HFFc6 (cell line): ENCODE data around the gene PLXNA4. TPM values are rescaled to one million over a fixed set of nuclear protein-coding genes. Genes with fewer than 3 reads are reported as not detected.

Experiments
- DNase-seq: peaks from one replicate; pipeline ENCODE4 v3.0.0-alpha.2; 2018
- H3K27ac Mint-ChIP-seq: 2 replicates; pipeline ENCODE4 v1.8.0; 2020; ENCODE audit warnings: mild to moderate bottlenecking, mixed read lengths
- H3K27me3 Mint-ChIP-seq: 2 replicates; pipeline ENCODE4 v1.8.0; 2021; ENCODE audit warnings: mild to moderate bottlenecking, moderate library complexity, mixed read lengths; ENCODE audit not compliant: insufficient read depth
- H3K36me3 Mint-ChIP-seq: 2 replicates; pipeline ENCODE4 v1.8.0; 2021; ENCODE audit warnings: low read depth, mixed read lengths
- H3K4me1 Mint-ChIP-seq: 2 replicates; pipeline ENCODE4 v1.8.0; 2020; ENCODE audit warnings: low read depth, mixed read lengths
- H3K4me3 Mint-ChIP-seq: 2 replicates; pipeline ENCODE4 v1.8.0; 2020; ENCODE audit warnings: mild to moderate bottlenecking, moderate library complexity, mixed read lengths
- H3K9me3 Mint-ChIP-seq: 2 replicates; pipeline ENCODE4 v1.8.0; 2020; ENCODE audit warnings: mild to moderate bottlenecking, mixed read lengths
- total RNA-seq, 6 experiments: library from RNA; stranded (reverse); fragmentation: NEBNext Ultra II Directional; extraction: Animal tissue kit (Norgen Biotek cat#: 25700); gene quantifications; 2 replicates in 1 of 6; 3 replicates in 5 of 6; pipeline ENCODE4 v1.2.3, GENCODE V29; 2021
- TF ChIP-seq, protein P1 (sequence below): fragments of 200-600 bp; sonication (generic); IDR thresholded peaks from 2 replicates; pipeline ENCODE4 v1.5.0; 2021; ENCODE audit warnings: antibody characterized with exemption, mild to moderate bottlenecking

The PLXNA4 gene
- total RNA-seq, 6 experiments from 2014 or later = 0.02 to 0.14 (median 0.05) TPM; not detected in 2

DNA sequence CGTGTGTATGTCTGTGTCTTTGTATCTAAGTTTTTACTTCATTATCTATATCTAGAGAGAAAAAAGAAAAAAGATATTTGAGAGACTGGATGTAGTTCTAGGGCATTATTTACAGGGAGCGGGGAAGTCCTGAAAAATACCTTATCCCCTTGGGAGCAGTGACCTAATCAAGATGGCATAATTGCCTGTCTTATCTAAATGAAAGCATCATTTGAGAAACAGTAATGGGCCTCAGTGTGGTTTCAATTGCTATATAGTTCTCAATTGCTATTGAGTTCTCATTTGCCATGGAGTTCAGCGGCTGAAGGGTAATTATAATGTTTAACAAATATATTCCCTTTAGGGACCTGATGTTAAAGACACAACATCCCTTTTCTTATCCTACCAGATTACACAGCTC, 216.5 kb downstream of the PLXNA4 start:
- Mint-ChIP-seq H3K27me3 (peaks cover 22% of the 10 kb centered on the region), H3K4me3 (no peak overlapping the region)

DNA sequence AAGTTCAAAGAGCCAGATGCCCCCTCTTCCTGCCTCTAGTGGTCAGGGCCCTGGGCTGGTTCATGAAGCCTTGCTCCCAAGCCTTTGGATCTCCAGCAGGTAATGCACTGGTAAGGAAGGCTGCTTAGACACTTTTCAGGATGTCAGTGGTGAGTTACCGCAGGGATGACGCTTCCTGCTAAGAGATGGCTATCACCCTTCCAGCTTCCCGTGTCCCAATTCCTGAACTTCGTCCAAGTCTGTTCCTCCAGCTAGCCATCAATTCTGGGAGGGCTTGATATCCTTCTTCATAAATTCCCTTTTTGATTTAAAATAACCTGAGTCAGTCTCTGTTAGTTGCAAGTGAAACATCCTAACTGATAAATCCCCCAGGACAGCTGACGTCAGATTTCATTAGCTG, 221.2 kb downstream of the PLXNA4 start:
- no peaks in the 10 kb centered on the region for H3K36me3 Mint-ChIP-seq
- peaks cover 37% of the 10 kb centered on the region for H3K27me3 Mint-ChIP-seq
- H3K9me3 Mint-ChIP-seq = no peaks in the 10 kb centered on the region
- no peak overlapping the region for H3K27ac Mint-ChIP-seq
- H3K4me1 Mint-ChIP-seq = no peaks in the 10 kb centered on the region
- H3K4me3 Mint-ChIP-seq = no peak overlapping the region
- DNase-seq = no peak
- TF ChIP-seq, protein P1, sequence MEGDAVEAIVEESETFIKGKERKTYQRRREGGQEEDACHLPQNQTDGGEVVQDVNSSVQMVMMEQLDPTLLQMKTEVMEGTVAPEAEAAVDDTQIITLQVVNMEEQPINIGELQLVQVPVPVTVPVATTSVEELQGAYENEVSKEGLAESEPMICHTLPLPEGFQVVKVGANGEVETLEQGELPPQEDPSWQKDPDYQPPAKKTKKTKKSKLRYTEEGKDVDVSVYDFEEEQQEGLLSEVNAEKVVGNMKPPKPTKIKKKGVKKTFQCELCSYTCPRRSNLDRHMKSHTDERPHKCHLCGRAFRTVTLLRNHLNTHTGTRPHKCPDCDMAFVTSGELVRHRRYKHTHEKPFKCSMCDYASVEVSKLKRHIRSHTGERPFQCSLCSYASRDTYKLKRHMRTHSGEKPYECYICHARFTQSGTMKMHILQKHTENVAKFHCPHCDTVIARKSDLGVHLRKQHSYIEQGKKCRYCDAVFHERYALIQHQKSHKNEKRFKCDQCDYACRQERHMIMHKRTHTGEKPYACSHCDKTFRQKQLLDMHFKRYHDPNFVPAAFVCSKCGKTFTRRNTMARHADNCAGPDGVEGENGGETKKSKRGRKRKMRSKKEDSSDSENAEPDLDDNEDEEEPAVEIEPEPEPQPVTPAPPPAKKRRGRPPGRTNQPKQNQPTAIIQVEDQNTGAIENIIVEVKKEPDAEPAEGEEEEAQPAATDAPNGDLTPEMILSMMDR = no peak

More for the DNA sequence above, 216.5 kb downstream of the PLXNA4 start:
- H3K9me3 Mint-ChIP-seq = no peaks in the 10 kb centered on the region
- no peaks in the 10 kb centered on the region for H3K36me3 Mint-ChIP-seq
- no peak overlapping the region for H3K27ac Mint-ChIP-seq
- H3K4me1 Mint-ChIP-seq = no peaks in the 10 kb centered on the region
- DNase-seq = no peak
- TF ChIP-seq, protein P1 = no peak

DNA sequence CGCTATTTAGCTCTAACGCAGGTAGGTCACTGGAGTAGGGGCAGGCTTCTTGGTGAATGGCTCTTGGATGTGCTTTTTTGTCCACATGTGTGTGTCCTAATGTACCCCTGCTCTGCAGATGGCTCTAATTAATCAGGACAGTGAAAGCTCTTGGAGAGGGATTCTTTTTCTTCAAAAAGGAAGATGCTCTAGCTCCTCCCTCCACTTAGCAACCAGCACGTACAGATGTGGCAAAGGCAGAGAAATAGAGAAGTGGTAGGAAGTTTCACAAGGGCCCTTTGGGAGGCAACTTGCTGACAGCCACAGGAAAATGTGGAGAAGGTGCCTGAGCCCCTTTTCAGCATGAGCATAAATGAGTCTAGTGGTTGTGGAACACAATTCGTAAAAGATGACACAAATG, 221.7 kb downstream of the PLXNA4 start:
- H3K36me3 Mint-ChIP-seq = no peaks in the 10 kb centered on the region
- H3K4me1 Mint-ChIP-seq = no peaks in the 10 kb centered on the region
- DNase-seq = no peak
- peaks cover 36% of the 10 kb centered on the region for H3K27me3 Mint-ChIP-seq
- H3K27ac Mint-ChIP-seq = no peak overlapping the region
- no peaks in the 10 kb centered on the region for H3K9me3 Mint-ChIP-seq
- TF ChIP-seq, protein P1 = no peak
- H3K4me3 Mint-ChIP-seq = no peak overlapping the region

DNA sequence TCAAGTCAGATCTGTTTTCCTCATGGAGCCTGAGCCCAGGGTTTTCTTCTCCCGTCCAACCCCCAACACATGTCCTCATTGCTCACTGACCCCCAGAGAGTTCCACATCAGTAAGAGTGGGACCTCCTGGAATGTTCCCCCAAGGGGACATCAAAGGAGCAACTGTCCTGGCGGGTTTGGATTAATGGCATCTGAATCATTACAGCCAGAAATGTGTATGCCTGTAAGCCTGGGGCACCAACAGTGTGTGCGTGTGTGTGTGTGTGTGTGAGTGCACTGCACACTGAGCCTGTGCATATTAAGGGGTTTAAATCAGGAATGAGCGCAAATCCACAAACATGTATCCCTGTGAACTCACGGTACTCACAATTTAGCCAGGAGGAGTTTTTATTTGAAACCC, 222.3 kb downstream of the PLXNA4 start:
- Mint-ChIP-seq H3K9me3 (no peaks in the 10 kb centered on the region), H3K27me3 (peaks cover 34% of the 10 kb centered on the region), H3K36me3 (no peaks in the 10 kb centered on the region), H3K4me1 (no peaks in the 10 kb centered on the region), H3K4me3 (no peak overlapping the region), H3K27ac (no peak overlapping the region)
- no peak for DNase-seq
- TF ChIP-seq, protein P1 = no peak

DNA sequence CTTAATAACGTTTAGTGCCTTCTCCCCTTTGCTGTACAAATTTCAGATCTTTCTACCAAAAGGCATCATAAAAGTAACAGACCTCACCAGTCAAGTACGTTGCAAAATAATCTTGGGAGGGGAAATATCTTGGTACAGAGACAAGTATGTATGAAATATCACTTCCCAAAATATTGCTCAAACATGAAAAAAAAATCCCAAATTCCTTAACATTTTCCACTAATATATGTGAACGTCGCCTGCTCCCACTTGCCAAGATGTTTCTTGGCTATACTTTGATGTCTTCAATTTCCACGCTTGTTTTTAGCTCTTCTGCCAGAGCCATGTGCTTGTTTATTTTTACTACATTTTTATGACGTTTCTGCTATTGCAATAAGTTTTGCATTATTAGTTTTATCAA, 223.5 kb downstream of the PLXNA4 start:
- DNase-seq = no peak
- Mint-ChIP-seq H3K36me3 (no peaks in the 10 kb centered on the region), H3K27me3 (peaks cover 34% of the 10 kb centered on the region), H3K4me3 (no peak overlapping the region), H3K9me3 (no peaks in the 10 kb centered on the region), H3K27ac (no peak overlapping the region), H3K4me1 (no peaks in the 10 kb centered on the region)
- TF ChIP-seq, protein P1 = no peak

DNA sequence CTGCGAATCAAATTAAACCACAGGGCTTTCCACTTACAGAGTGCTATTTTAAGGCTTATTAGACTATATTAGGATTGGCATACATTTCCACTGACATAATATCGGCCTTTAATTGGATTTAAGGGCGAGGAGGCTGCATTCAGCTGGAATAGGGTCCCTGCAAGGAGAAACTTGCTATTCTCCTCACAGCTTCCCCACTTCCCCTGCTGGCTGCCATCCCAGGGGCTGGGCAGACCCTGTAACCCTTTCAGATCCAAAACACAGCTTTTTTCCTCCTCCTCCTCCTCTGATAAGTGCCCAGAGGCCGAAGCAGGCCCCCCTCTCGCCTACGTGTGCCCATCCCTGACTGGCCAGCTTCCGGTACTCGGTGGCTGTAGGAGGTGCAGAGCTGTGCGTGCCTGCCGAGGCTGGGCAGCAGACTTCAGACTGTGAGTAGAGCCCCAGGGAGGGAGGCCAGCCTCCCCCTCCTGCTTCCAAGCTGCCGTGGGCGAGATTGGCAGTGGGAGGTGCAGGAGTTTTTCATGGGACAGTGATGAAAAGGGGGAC, 224.2 kb downstream of the PLXNA4 start:
- Mint-ChIP-seq H3K4me1 (no peaks in the 10 kb centered on the region), H3K27ac (no peak overlapping the region), H3K36me3 (no peaks in the 10 kb centered on the region), H3K27me3 (peaks cover 41% of the 10 kb centered on the region), H3K9me3 (no peaks in the 10 kb centered on the region), H3K4me3 (no peak overlapping the region)
- DNase-seq = no peak
- TF ChIP-seq, protein P1 = no peak
